Posterior vena cava (tissue), 2 donors: Measurements from ENCODE around the gene ZNF316. TPM values are rescaled to one million over a fixed set of nuclear protein-coding genes. Genes with fewer than 3 reads are reported as not detected.
"Not testable (repeated sequence)": the region's sequence is repeated elsewhere in the genome, so short reads cannot be mapped to it uniquely, and the experiment has no call there.

Source experiments
- DNase-seq: peaks from one replicate; pipeline ENCODE4 v3.0.0-alpha.2; 2020; ENCODE audit warnings: low spot score
- intact Hi-C, 2 donors: fragments of 100-400 bp; cut with DNase I; formaldehyde crosslinking; loops; one replicate each; pipeline versions ENCODE4 v1.14.1 to v1.14.2; 2022 to 2023
- total RNA-seq, 2 donors: library from RNA; stranded (reverse); fragmentation: NEBNext Ultra II Directional; extraction: Animal tissue kit (Norgen Biotek cat#: 25700); gene quantifications; one replicate each; pipeline ENCODE4 v1.2.1, GENCODE V29; 2021
- donor health status: DM: yes; HTN: yes; CAD: no.
- donor health status: DM: yes; HTN: yes; CAD: no.

The ZNF316 gene
- total RNA-seq, 2 donors from 2014 or later, result 16.1 to 22.5 TPM

DNA sequence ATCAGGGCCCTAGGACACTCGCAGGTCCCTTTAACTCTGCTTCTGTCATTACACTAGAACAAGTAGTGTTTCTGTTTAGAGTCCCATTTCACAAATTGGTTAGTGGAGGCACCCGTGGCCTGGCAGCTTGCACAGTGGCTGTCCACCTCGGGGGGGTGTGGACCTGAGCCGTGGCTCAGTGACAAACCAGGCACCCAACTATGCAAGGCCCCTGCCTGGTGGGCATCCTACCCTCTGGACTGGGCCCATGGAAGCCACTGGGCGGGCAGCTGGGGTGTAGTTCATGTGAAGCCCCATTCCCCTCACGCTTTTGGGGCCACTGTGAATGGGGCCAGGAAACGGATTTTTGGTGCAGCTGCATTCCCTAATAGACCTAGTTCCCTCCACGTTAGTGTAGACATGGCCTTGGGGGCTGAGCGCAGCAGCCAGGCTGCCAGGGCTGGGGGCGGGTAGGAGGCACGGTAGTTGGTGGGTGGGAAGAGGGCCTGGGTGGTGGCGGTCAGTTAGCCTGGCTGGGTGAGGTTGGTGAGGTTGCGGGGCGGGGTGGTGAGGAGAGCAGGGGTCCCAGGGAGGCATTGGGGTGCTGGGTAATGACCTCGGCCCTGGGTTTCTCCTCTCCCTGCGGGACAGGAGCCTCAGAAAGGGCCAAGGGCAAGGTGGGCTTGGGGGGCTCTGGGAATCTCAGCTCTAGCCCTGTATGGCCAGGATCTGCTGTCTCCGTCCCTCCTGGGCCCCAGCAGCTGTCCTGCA is 18.7 kb downstream of the ZNF316 start:
- DNase-seq, result no peak
- intact Hi-C loops, result no loop called here

DNA sequence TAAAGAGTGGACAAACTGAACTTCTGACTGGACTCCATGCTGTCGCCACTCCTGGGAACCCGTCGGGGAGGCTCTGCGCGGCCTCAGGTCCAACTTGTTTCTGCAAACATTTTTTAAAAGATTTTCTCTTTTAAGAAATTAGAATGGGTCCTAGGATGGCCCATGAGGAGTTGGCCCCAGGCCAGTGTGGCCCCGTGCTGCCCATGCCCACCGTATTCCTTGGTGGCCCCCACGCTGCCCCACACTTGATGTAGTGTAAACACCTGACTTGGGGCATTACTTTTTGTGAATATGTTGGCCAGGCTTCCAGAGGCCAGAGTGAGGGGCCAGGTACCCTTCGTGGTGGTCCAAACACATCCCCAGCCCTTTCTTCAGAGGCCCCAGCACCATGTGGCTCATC is 19.3 kb downstream of the ZNF316 start:
- intact Hi-C loops, result no loop called here
- peak; percentile 79 for DNase-seq

DNA sequence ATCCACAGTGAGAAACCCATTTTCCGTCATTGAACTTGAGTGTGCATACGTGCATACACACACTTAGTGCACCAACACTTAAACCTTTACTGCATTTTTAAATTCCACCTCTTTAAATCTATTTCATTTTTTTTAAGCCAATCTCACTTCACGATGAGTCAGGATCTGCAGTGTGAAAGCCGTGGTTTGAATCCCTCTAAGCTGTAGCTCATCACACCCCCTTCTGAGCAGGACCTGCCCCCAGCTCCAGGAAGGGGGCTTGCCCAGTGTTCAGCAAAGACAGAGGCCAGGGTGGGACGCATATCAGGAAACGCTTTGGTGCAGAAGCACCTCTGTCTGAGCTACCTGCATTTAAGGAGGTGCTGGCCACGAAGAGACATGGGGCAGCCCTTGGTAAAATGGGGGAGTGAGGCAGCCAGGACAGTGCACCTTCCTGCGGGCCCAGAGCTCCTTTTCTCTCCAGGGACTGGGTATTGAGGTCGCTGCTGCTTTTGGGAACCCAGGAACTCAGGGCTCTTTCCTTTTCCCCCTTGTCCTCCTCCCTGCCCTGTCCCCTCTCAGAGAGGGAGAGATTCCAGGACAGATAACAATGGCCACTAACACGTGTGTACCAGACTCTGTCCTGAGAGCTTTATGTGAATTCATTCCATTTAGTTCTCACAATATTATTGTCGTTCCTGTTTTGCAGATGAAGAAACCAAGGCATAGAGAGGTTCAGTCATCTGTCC is 21.7 kb downstream of the ZNF316 start:
- intact Hi-C loops, result no loop called here
- DNase-seq, result no peak

DNA sequence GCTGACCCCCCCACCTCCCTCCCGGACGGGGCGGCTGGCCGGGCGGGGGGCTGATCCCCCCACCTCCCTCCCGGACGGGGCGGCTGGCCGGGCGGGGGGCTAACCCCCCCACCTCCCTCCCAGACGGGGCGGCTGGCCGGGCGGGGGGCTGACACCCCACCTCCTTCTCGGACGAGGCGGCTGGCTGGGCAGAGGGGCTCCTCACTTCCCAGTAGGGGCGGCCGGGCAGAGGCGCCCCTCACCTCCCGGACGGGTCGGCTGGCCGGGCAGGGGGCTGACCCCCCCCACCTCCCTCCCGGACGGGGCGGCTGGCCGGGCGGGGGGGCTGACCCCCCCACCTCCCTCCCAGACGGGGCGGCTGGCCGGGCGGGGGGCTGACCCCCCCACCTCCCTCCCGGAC is 33.7 kb downstream of the ZNF316 start:
- intact Hi-C loops, DNase-seq: not testable (repeated sequence)

DNA sequence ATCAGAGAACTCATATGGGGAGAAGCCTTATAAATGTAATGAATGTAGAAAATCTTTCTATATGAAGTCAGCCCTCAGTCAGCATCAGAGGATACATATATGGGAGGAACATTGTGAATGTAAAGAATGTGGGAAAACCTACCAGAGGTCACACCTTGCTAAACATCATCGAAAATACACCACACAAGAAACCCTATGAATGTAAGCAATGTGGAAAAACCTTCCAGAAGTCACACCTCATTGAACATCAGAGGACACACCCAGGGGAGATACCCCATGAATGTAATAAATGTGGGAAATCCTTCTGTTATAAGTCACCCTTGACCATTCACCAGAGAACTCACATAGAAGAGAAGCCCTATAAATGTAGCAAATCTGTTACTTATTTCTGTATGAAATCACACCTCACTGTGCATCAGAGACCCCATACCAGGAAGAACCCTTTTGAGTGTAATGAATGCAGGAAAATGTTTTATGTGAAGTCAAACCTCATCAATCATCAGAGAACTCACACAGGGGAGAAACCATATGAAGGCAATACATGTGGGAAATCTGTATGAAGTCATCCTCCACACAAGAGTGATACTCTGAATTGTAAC is 38.8 kb downstream of the ZNF316 start:
- DNase-seq, result no peak
- intact Hi-C loops, result no loop called here

DNA sequence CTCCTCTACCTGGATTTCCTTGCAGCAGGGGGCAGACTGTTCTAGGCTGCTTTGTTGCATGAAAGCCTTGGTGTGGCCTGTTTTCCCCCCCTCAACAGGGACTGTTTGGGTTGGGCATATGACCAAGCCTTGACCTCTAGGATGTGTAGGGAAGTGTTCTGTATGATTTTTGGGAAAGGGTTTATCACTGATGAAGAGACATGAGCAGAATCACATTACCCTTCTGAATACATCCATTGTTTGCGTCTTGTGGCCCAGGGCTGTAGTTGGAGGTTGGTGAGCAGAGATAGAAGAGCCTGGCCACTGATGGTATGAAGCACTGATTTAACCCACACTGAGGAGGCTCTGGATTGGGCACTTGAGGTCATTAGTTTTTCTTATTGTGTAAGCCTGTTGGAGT is 43.0 kb downstream of the ZNF316 start:
- intact Hi-C loops, result no loop called here

DNA sequence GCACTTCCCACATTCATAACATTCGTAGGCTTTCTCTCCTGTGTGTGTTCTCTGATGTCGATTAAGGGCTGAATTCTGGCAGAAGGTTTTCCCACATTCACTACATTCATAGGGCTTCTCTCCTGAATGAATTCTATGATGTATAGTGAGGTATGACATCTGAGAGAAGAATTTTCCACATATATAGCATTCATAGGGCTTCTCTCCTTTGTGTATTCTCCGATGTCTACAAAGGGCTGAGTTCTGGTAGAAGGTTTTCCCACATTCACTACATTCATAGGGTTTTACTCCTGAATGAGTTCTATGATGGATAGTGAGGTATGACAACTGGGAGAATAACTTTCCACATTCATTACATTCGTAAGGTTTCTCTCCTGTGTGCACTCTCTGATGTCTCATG is 54.0 kb downstream of the ZNF316 start:
- no peak for DNase-seq
- intact Hi-C loops, result no loop called here

More for the DNA sequence above, 43.0 kb downstream of the ZNF316 start:
- DNase-seq, result no peak

DNA sequence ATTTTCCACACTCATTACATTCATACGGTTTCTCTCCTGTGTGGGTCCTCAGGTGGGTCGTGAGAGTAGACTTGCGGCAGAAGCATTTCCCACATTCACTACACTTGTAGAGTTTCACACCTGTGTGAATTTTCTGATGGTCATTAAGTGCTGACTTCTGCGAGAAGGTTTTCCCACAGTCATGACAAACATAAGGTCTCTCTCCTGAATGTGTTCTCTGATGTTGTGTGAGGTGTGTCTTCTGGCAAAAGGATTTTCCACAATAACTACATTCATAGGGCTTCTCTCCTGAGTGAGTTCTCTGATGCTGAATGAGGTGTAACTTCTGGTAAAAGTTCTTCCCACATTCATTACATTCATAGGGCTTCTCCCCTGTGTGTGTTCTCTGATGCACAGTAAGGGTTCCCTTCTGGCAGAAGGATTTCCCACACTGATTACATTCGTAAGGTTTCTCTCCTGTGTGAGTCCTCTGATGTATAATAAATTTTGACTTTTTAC is 54.5 kb downstream of the ZNF316 start:
- no peak for DNase-seq
- intact Hi-C loops, result no loop called here

DNA sequence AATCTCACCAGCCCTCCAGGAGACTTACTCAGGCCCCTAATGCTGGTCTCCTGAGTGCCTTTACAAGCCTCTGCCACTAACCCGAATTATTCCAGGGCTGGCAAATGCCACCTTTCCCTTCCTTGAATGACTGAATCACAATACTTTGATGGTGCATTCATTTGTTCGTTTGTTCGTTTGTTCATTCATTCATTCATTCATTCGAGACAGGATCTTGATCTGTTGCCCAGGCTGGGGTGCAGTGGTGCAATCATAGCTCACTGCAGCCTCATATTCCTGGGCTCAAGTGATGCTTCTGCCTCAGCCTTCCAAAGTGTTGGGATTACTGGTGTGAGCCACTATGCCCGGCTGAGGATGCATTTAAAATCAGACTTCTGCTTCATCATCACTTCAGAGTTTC is 63.7 kb downstream of the ZNF316 start:
- DNase-seq, result no peak
- intact Hi-C loops, result no loop called here

DNA sequence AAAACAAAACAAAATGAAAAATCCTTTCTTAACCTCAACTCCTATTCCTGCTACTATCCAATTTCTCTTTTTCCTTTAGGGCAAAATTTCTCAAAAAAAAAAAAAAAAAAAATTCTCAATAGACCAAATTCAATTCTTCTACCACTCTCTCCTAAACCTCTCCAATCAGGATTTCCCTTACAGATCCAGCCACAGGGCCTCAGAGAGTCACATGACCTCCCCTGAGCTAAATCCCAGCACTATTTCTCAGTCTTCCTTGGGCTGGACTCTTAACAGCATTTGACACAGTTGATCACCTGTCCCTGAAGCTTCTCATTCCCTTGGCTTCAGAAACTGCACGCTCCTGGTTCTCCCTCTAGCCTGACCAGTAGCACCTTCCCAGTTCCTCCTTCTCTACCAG is 64.7 kb downstream of the ZNF316 start:
- DNase-seq, result no peak
- intact Hi-C loops, result no loop called here

Other genes starting within 250 kb of the ZNF316 start
- 10 to 100 TPM; 10.7 to 14.6 TPM for gene DAGLB, start 189.4 kb upstream of the ZNF316 start, total RNA-seq
- 100 to 1,000 TPM; 150 to 159 TPM for gene KDELR2, start 153.2 kb upstream of the ZNF316 start, total RNA-seq
- gene GRID2IP, start 85.9 kb upstream of the ZNF316 start, total RNA-seq, result not detected
- gene ZDHHC4, start 59.9 kb upstream of the ZNF316 start, total RNA-seq, result 10 to 100 TPM; 34.2 to 36.9 TPM
- 10 to 100 TPM; 16.0 to 20.6 TPM for gene INTS15, start 47.3 kb upstream of the ZNF316 start, total RNA-seq
- gene ZNF853, start 21.7 kb upstream of the ZNF316 start, total RNA-seq, result 10 to 100 TPM in 1 of 2 donors, 1 to 10 TPM in 1; 8.1 to 11.9 TPM
- gene ZNF12, start 69.6 kb downstream of the ZNF316 start, total RNA-seq, result 10 to 100 TPM; 22.6 to 25.0 TPM
- gene RSPH10B2, start 116.8 kb downstream of the ZNF316 start, total RNA-seq, result under 1 TPM in 1 of 2 donors, not detected in 1; 0.33 TPM
- 10 to 100 TPM; 71.1 to 73.1 TPM for gene CCZ1B, start 189.0 kb downstream of the ZNF316 start, total RNA-seq